GM12892 (cell line): ENCODE data around the gene CD300C.

Source experiments
- POLR2A ChIP-seq: IDR thresholded peaks from 2 replicates; pipeline ENCODE4 v1.6.1; 2011; ENCODE audit warnings: low read depth, low read length, control low read depth
- POLR2AphosphoS5 ChIP-seq: IDR thresholded peaks from 2 replicates; pipeline ENCODE4 v1.6.1; 2011; ENCODE audit warnings: low read depth, low read length, control low read depth
- TAF1 ChIP-seq: IDR thresholded peaks from 2 replicates; pipeline ENCODE4 v1.6.1; 2011; ENCODE audit warnings: low read depth, mild to moderate bottlenecking, control low read depth, low read length, borderline replicate concordance

- TF ChIP-seq POLR2A (no peak), POLR2AphosphoS5 (no peak), TAF1 (no peak)
Measured at GRCh38 chr17:74493331-74493833, 52.5 kb downstream of the CD300C start.
